Amniotic epithelial cell (primary cell): ENCODE measurements around the gene RPL27A.
A peak's percentile ranks its signal among the peaks of the same experiment; 100 is the strongest.

ENCODE experiments used
- DNase-seq: peaks from one replicate; pipeline ENCODE4 v3.0.0-alpha.2; 2010; ENCODE audit warnings: low read depth

Gene RPL27A

GRCh38 chr11:8674859-8675258 lies 7.7 kb upstream of the RPL27A start:
- no peak for DNase-seq

GRCh38 chr11:8676458-8676857 lies 6.1 kb upstream of the RPL27A start:
- no peak for DNase-seq

- DNase-seq: no peak
Observed at GRCh38 chr11:8679006-8679405, 3.6 kb upstream of the RPL27A start.

DNA sequence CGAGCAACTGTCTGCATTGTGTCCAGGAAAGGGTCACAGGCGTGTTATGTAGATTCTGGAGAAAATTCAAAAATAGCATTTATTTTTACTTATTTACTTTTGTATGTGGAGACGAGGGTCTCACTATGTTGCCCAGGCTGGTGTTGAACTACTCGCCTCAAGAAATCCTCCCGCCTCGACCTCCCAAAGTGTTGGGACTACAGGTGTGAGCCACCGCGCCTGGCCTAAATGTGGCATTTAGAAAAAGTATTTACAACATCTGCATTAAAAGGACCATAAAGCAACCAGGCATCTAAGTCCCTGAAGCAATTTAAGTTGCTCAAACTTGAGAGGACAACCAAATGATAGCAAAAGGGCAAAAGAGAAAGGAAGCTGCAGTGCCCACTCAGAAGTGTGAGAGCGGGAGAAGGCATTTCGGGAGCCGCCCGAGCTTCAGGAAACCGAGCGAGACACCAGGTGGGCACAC lies 722 bp upstream of the RPL27A start:
- no peak for DNase-seq

DNA sequence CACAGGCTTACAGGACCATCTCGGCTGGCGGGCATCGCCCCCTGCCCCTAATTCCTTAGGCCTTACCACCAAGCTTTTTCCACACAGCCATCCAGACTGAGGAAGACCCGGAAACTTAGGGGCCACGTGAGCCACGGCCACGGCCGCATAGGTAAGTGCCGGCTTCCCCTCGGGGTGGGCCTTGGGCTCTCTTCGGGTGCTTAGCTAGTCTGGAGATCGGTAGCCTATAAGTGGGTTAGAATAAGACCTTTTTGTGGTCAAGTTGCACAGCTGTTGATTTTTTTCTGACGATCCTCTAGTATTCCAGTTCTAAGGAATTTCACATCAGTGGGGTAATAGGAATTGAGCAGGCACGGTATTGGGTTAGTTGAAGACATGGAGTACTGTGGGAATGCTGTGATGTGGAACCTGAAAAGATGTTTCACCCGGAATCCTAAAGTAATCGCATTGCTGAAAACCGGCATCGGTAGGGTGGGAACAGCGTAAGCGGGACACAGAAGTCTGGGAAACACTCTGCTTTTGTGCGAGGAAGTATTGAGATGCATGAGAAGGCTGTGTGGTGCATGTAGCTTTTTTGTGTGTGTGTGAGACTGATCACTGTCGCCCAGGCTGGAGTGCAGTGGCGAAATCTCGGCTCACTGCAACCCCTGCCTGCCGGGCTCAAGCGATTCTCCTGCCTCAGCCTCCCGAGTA lies 669 bp downstream of the RPL27A start:
- peak; percentile 31 for DNase-seq

DNA sequence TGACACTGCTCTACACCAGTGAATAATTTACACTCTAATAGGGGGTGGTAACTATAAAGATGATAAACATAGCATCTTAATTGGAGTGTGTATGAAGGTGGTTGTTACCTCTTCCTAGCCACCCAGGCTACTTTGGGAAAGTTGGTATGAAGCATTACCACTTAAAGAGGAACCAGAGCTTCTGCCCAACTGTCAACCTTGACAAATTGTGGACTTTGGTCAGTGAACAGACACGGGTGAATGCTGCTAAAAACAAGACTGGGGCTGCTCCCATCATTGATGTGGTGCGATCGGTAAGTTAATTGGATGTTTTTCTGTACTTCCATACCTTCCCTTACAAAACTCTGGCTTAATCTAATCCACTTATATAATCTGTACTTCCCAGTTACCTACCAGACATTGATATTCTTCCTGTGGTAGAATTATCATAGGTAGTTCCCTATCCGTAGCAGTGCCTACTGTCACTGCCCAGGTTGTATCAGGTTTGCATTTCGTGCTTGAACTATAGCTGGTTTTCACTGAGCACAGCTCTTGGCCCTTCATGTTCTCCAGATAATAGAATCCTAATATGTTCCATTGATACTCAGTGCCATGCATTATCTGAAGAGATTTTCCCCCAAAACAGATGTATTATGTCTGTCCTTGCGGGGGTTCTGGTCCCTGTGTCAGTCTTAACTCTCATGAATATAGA lies 2.2 kb downstream of the RPL27A start:
- no peak for DNase-seq

DNA sequence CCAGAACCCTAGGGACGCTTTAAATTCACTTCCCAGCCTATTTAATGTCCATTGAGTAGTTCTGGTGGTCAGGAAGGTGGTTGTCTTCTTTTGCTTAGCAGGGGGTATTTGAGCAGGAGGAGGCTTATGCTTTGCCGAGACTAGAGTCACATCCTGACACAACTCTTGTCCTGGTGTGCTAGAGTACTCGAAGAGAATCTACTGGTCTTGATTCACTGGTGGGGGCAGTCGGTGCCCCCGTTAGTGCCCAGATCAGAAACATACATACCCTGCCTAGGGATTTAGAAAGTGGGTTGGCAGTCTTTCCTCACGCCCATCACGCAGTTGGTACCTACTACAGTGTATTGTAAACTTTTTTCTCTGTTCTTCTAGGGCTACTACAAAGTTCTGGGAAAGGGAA lies 2.7 kb downstream of the RPL27A start:
- no peak for DNase-seq

- DNase-seq: no peak
Observed at GRCh38 chr11:8685820-8686219, 3.2 kb downstream of the RPL27A start.

GRCh38 chr11:8686325-8686724 lies 3.7 kb downstream of the RPL27A start:
- DNase-seq: no peak

GRCh38 chr11:8688414-8689362 lies 6.1 kb downstream of the RPL27A start:
- DNase-seq: peak; percentile 95

DNA sequence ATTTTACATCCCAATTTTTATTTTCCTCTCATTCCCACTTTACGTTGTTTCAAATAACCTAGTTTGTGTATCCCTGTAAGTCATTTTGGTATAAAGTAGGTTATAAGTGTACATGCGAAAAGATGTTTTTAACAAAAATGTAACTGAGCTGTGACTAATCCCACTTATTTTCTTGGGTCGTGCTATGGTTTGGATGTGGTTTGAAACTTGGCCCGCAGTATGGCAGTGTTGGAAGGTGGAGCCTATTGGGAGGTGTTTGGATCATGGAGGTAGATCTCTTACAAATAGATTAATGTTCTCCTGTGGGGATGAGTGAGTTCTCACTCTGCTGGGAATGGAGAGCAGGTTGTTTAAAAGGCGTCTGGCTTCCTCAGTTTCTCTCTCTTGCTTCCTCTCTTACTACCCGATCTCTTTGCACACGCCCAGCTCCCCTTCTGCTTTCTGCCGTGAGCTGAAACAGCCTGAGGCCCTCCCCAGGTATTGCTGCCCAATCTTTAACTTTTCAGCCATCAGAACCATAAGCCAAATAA lies 7.2 kb downstream of the RPL27A start:
- DNase-seq: no peak

GRCh38 chr11:8690374-8691342 lies 8.1 kb downstream of the RPL27A start:
- no peak for DNase-seq

GRCh38 chr11:8691601-8692000 lies 9.0 kb downstream of the RPL27A start:
- no peak for DNase-seq

DNA sequence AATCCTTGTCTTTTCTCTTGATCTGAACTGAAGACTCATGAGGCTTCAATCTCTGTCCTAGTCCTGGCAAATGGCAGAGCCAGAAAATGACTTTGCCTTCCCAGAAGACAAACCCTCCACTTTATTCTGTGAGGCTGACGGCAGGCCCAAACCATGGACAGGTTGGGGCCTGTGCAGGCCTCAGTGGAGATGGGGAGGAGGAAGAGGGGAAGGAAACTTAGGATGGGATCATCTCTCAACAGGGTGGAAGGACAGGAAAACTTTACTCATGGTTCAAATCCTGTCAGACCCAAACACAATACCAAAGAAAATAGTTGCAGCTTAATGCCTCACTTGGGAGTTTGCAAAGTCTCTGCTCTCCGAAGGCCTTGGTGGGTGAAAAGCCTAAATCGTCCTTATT lies 9.8 kb downstream of the RPL27A start:
- DNase-seq: no peak

GRCh38 chr11:8693010-8693551 lies 10.5 kb downstream of the RPL27A start:
- peak; percentile 37 for DNase-seq

DNA sequence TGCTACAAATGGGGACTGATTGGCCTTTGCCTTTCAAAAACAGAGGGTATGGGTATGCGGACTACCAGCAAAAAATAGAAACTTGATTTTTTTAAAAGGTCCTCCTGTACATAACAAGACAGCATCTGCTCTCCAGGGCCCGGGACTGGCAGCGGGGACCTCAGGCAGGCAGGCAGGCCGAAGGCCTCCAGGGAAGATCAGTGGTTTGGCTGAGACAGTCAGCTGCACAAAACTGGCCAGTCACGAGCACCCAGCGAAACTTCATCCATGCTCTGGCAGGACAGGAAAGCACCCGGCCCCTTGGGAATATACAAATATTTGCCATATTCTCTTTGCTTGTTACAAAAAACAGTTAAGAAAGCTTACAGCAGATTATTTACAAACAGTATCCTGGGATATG lies 11.0 kb downstream of the RPL27A start:
- no peak for DNase-seq

DNA sequence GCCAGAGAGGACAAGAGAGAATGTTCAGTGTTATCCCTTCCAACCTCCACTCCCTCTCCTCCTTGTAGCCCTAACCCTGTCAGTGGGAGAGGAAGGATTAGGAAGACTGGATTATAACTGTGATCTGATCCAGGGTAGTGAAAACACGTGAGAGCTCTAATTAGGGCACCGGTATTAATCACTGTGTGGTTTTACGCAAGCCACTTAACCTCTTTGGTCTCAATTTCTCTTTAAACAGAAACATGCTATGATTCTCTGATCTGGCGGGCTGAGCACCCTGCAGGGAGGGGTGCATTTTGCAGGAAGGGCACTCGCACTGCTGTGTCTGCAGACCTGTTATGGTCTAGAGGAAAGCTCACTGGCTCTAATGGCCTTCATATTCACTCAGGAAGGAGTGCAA lies 11.5 kb downstream of the RPL27A start:
- DNase-seq: no peak

GRCh38 chr11:8697054-8697453 lies 14.5 kb downstream of the RPL27A start:
- no peak for DNase-seq

DNA sequence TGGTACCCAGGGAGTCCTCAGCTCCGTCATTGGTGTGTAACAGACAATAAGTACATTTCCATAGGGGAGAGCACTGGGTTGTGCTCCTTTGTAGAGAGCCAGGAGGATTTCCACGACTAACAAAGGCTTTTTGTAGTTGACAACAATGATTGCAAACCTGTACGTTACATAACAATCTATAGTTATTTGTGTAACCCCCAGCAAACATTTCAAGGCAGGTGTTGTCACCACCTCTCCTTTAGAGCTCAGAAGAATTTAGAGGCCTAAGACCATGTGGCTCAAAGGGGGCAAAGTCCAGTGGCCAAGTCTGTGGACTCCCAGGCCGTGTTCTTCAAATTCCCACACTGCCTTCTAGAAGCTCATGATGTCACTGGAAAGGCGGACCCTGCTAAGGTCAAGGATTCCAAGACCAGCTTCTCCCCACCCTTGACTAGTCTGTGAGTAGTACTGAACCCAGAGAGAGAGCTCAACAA lies 15.8 kb downstream of the RPL27A start:
- no peak for DNase-seq

GRCh38 chr11:8698917-8699441 lies 16.4 kb downstream of the RPL27A start:
- DNase-seq: no peak
